ENCODE measurements around the gene FOXA3.

FOXA3 gene

GRCh38 chr19:45900738-45901431 is 36.8 kb downstream of the FOXA3 start:
- H3K27ac ChIP-seq: no peak overlapping the region
- TF ChIP-seq CTCF (conservative IDR thresholded peaks at IDR 0.05) (no peak), ZFX (IDR thresholded peaks at IDR 0.05) (no peak)

GRCh38 chr19:45901432-45901911 is 37.3 kb downstream of the FOXA3 start:
- TF ChIP-seq CTCF (conservative IDR thresholded peaks at IDR 0.05): no peak
- no peak for TF ChIP-seq ZFX (IDR thresholded peaks at IDR 0.05)
- H3K27ac ChIP-seq: peak overlapping the region; percentile 70; the same call in 1 of the 2 replicates

- TF ChIP-seq ZFX (IDR thresholded peaks at IDR 0.05): no peak
- peak within 1 kb of the TSS; percentile 70 for H3K27ac ChIP-seq
Measured at GRCh38 chr19:45901912-45902650, 38.0 kb downstream of the FOXA3 start, which contains the start of gene MYPOP. TSS of gene MYPOP (minus strand) at chr19:45902613. CDS start at chr19:45901773, 840 bp downstream.

- peak overlapping the region; percentile 70 for H3K27ac ChIP-seq
- TF ChIP-seq ZFX (IDR thresholded peaks at IDR 0.05): no peak
- TF ChIP-seq CTCF (conservative IDR thresholded peaks at IDR 0.05): no peak
Measured at GRCh38 chr19:45902651-45903625, 38.8 kb downstream of the FOXA3 start.

GRCh38 chr19:45905011-45905410 is 40.9 kb downstream of the FOXA3 start:
- TF ChIP-seq CTCF (conservative IDR thresholded peaks at IDR 0.05) (no peak), ZFX (IDR thresholded peaks at IDR 0.05) (no peak)
- H3K27ac ChIP-seq: no peak overlapping the region

- no peak overlapping the region for H3K27ac ChIP-seq
- TF ChIP-seq ZFX (IDR thresholded peaks at IDR 0.05): no peak
- TF ChIP-seq CTCF (conservative IDR thresholded peaks at IDR 0.05): no peak
Measured at GRCh38 chr19:45906221-45906620, 42.1 kb downstream of the FOXA3 start.

- TF ChIP-seq ZFX (IDR thresholded peaks at IDR 0.05) (no peak), CTCF (conservative IDR thresholded peaks at IDR 0.05) (no peak)
- H3K27ac ChIP-seq: no peak overlapping the region
Measured at GRCh38 chr19:45908956-45909355, 44.8 kb downstream of the FOXA3 start.

All from C4-2B (cell line).